GM19193 (cell line): ENCODE measurements around the gene LEKR1.

Experiments used
- POLR2A ChIP-seq: IDR thresholded peaks from 4 replicates; pipeline ENCODE4 v1.6.1; 2011; ENCODE audit not compliant: insufficient read depth, insufficient read length; ENCODE audit errors: extremely low read depth

LEKR1 gene

GRCh38 chr3:156910022-156910421 lies 83.9 kb downstream of the LEKR1 start:
- TF ChIP-seq POLR2A = no peak

- no peak for TF ChIP-seq POLR2A
Observed at GRCh38 chr3:156915372-156915771, 89.2 kb downstream of the LEKR1 start.

DNA sequence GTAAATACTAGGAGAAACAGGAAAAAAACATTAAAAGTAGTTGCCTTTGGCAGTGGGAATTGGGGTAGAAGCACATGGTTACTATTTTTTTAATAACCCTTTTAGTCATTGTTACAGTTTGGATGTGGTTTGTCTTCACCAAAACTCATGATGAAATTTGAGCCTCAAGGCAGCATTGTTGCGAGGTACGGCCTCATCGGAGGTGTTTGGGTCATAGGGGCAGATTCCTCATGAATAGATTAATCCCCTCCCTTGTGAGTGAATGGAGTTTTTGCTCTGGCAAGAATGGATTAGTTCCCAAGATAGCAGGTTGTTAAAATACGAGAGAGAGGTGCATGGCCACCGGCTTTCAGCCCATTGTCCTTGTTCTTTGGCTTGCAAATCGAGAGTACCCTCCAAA lies 92.6 kb downstream of the LEKR1 start:
- TF ChIP-seq POLR2A = no peak

DNA sequence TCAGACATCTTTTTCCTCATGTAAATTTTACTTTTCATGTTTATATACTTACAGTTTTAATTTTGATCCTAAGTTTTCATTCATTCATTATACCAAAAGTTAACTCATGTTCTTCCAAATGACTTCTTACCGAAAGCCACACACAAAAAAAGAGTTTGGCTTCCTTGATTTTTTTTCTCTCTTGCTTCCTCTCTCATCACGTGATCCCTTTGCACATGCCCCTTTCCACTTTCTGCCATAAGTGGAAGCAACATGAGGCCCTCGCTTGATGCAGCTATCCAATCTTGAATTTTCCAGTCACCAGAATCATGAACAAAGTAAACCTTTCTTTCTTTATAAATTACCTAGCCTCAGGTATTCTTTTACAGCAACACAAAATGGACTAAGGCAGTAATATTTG lies 93.7 kb downstream of the LEKR1 start:
- TF ChIP-seq POLR2A = no peak

DNA sequence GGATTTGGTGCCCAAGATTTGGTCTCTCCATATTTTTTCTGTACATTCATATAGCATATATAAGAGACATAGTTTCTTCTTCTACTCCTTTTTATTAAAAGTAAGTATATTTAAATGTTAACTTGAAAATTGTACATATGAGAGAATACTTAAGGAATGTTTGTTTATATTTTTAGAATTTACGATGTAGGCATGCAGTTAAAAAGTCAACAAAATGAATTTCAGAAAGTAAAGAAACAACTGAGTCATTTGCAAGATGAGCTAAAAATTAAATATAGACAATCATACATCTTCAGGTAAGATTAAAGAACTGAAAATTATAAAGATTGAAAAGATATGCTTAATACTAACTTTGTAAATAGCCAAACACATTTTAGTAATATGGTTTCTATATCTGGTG lies 94.2 kb downstream of the LEKR1 start:
- TF ChIP-seq POLR2A = no peak

- TF ChIP-seq POLR2A = no peak
Observed at GRCh38 chr3:156923349-156923748, 97.2 kb downstream of the LEKR1 start.

GRCh38 chr3:156938724-156939123 lies 112.6 kb downstream of the LEKR1 start:
- no peak for TF ChIP-seq POLR2A

DNA sequence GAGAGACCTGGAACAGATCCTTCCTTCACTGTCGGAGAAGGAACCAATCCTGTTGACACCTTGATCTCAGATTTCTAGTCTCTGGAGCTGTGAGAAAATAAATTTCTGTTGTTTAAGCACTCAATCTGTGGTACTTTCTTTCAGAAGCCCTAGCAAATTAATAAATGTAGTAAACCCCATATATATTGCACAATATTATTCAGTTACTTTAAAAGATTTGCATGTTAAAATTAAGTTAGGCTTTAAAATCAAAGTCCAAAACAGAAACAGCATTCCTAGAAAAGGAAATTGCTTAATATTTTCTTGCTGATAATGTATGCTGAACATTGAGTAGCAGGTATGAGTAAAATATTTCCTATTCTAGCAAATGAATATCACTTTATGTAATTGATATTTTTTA lies 113.2 kb downstream of the LEKR1 start:
- no peak for TF ChIP-seq POLR2A

DNA sequence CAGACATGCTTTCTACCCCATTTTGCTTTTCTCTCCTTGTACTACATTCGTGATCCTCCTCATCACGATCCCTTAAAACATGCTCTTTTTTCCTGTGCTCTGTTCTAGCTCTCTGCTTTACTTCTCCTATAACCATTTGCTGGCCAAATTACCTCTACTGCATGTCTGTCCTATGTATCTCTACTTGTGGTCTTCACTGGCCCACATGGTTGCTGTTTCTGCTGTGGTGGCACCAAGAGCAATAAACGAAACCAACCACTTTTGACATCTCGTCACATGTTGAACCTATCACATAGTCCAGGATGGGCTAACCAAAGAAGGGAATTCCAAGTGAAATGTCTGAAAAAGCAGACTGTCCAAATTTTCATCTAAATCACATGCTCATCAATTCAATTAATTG lies 115.2 kb downstream of the LEKR1 start:
- no peak for TF ChIP-seq POLR2A

GRCh38 chr3:156948402-156949210 lies 122.5 kb downstream of the LEKR1 start:
- TF ChIP-seq POLR2A = no peak

DNA sequence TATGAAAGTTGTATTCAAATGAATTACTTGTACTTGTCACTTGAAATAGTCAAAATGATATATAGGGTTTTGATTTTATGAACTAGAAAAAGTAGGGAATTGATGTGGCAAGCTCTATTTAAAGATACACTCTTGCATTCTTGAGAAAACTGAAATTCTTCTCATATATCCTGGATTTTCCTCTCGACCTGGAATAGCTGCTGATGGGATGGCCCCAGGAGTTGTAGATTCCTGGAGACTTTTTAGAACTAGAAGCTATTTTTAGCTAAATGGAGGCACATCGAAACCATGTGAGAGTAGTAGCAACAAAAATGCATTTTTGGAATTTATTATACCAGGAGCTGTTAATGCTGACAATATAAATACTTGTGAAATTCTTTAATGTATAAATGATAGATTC lies 125.9 kb downstream of the LEKR1 start:
- TF ChIP-seq POLR2A = no peak

- TF ChIP-seq POLR2A = no peak
Observed at GRCh38 chr3:156957715-156958114, 131.6 kb downstream of the LEKR1 start.

- no peak for TF ChIP-seq POLR2A
Observed at GRCh38 chr3:156963096-156963495, 136.9 kb downstream of the LEKR1 start.

GRCh38 chr3:156964577-156964976 lies 138.4 kb downstream of the LEKR1 start:
- no peak for TF ChIP-seq POLR2A

DNA sequence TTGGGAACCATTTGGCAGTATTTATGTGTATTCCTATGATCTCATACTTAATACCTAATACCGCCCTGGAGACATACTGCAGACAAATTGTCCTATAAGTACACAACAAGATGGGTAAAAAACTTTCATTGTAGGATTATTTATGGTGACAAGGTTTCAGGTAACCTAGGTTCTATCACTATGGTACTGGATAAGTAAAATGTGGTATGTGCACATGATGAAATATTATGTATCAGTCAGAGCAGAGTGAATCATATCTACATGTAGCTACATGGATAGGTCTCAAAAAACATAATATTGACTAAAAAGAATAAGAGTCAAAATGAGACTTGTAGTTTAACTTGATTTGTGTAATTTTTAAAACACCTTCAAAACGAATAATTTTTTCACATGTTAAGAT lies 147.8 kb downstream of the LEKR1 start:
- no peak for TF ChIP-seq POLR2A

GRCh38 chr3:156974931-156975330 lies 148.8 kb downstream of the LEKR1 start:
- TF ChIP-seq POLR2A = no peak

DNA sequence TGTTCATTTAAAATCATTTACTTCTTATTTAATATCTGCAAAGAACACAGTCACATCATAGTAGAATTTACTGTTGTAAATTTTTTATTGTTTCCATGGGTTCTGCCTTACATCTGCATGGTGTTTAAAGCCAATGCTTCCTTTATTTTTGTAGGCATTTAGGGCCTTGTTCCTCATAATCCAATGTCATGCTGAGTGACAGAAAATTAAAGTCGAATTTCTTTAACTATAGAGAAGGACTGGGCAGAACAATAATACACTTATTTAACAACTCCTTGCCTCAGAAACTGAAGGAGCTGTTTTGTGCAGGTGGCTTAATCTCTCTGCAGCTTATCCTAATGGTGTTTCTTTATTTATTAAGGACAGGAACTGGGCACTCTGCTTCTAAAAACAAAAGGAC lies 149.6 kb downstream of the LEKR1 start:
- TF ChIP-seq POLR2A = no peak
